Measurements from ENCODE around the gene CWC15.
"Not testable (repeated sequence)": the region's sequence is repeated elsewhere in the genome, so short reads cannot be mapped to it uniquely, and the experiment has no call there.

The CWC15 gene

GRCh38 chr11:94913718-94914394 is 59.5 kb downstream of the CWC15 start:
- DNase-seq (ENCODE audit: low spot score), result not testable (repeated sequence)

- no peak for DNase-seq (ENCODE audit: low spot score)
Measured at GRCh38 chr11:94912806-94913205, 60.5 kb downstream of the CWC15 start.
